OCI-LY3 (cell line): ENCODE measurements around the gene VWA7.

Experiments
- H2AFZ ChIP-seq: fragments of 200-600, 300-600 bp; shearing (Covaris generic); 2 replicates; pipeline ENCODE4 v1.6.0; 2014; ENCODE audit warnings: antibody characterized with exemption, low read depth, low read length
- H3K27ac ChIP-seq: fragments of 200-600, 300-600 bp; sonication (generic); 2 replicates; pipeline ENCODE4 v1.5.1; 2014; ENCODE audit warnings: mild to moderate bottlenecking, low read length, moderate library complexity, mixed read lengths
- H3K27me3 ChIP-seq: fragments of 200-600, 300-600 bp; sonication (generic); 2 replicates; pipeline ENCODE4 v1.6.1; 2014; ENCODE audit warnings: low read depth, low read length, mixed read lengths
- H3K36me3 ChIP-seq: fragments of 200-600, 300-600 bp; sonication (generic); replicated peaks from 2 replicates; pipeline ENCODE3; 2014; ENCODE audit warnings: low read depth, low read length, mixed read lengths
- H3K4me1 ChIP-seq: fragments of 300-600, 200-600 bp; sonication (generic); 2 replicates; pipeline ENCODE4 v1.6.1; 2014; ENCODE audit warnings: low read length, mixed read lengths
- H3K4me2 ChIP-seq: fragments of 200-600, 300-600 bp; sonication (generic); 2 replicates; pipeline ENCODE4 v1.6.1; 2014; ENCODE audit warnings: low read length, mixed read lengths
- H3K4me3 ChIP-seq: fragments of 300-600, 200-600 bp; sonication (generic); 2 replicates; pipeline ENCODE4 v1.5.1; 2014; ENCODE audit warnings: antibody characterized with exemption, mild to moderate bottlenecking, low read length, moderate library complexity
- H3K79me2 ChIP-seq: fragments of 300-600, 200-600 bp; shearing (Covaris generic); 2 replicates; pipeline ENCODE4 v1.6.1; 2014; ENCODE audit warnings: mild to moderate bottlenecking, low read length, mixed read lengths
- H3K9ac ChIP-seq: fragments of 300-600, 200-600 bp; shearing (Covaris generic); 2 replicates; pipeline ENCODE4 v1.6.0; 2014; ENCODE audit warnings: mild to moderate bottlenecking, low read length, moderate library complexity
- H3K9me3 ChIP-seq: fragments of 200-600, 300-600 bp; shearing (Covaris generic); 2 replicates; pipeline ENCODE4 v1.6.1; 2014; ENCODE audit warnings: low read length, mixed read lengths; ENCODE audit not compliant: insufficient read depth
- H4K20me1 ChIP-seq: fragments of 200-600, 300-600 bp; sonication (generic); 2 replicates; pipeline ENCODE4 v1.6.1; 2016; ENCODE audit warnings: low read length, mixed read lengths; ENCODE audit not compliant: insufficient read depth
- CTCF ChIP-seq: fragments of 200-600, 300-600 bp; sonication (generic); IDR thresholded peaks from 2 replicates; pipeline ENCODE4 v1.5.1; 2014; ENCODE audit warnings: antibody characterized with exemption, low read length, low read depth
- EZH2phosphoT487 ChIP-seq: fragments of 200-600 bp; shearing (Covaris generic); IDR thresholded peaks from 2 replicates; pipeline ENCODE4 v1.6.1; 2018; ENCODE audit warnings: antibody characterized with exemption, mixed run types, low read depth

VWA7 gene

GRCh38 chr6:31779908-31780307 is 2.8 kb upstream of the VWA7 start:
- no peaks in the 10 kb centered on the region for H3K79me2 ChIP-seq
- H3K4me2 ChIP-seq, result no peak overlapping the region
- no peak overlapping the region for H2AFZ ChIP-seq
- no peak overlapping the region for H3K4me3 ChIP-seq
- H3K9me3 ChIP-seq, result no peaks in the 10 kb centered on the region
- no peak for TF ChIP-seq CTCF
- no peak for TF ChIP-seq EZH2phosphoT487
- peaks cover 19% of the 10 kb centered on the region for H3K36me3 ChIP-seq
- no peak overlapping the region for H3K9ac ChIP-seq
- no peak overlapping the region for H3K27ac ChIP-seq
- no peaks in the 10 kb centered on the region for H4K20me1 ChIP-seq
- peaks cover 7% of the 10 kb centered on the region for H3K4me1 ChIP-seq
- H3K27me3 ChIP-seq, result no peaks in the 10 kb centered on the region

DNA sequence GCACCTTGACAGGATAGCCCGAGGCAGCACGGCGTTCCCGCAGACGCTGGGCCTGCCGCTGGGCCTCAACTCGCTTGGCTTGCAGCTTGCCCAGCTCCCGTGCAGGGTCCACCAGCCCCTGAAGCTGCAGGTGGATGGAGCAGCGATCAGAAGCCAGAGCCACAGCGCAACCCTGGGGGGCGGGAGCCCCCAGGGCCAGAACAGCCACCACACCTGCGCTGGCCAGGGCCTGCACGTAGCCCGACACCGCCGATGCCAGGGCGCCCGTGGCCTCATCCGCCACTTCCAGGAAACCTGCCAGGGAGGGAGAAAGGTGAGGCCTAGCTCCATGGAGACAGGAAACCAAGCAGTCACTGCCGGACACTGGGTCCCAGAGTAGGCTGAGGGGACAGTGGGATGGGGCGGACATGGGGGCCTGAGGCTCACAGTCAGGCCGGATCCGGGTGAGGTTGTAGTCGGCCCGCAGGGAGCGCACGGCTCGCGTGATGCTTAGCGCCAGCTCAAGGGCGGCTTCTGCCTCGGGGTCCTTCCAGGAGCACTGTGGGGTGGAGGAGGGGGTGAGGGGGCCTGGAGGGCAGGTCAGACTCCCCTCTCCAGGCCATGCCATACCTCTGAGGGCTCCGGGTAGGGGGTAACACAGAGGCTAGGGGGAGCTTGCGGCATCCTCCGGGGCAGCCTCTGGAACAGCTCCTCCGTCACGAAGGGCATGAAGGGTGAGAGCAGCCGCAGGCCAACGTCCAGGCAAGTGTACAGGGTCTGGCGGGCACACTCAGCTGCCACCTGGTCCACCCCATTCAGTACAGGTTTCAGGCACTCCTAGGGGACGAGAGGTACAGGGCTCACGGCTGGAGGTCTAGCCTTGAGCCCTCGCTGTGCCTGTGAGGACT is 2.1 kb upstream of the VWA7 start:
- Histone ChIP-seq H3K4me2 (no peak overlapping the region), H3K36me3 (peaks cover 13% of the 10 kb centered on the region)
- no peak for TF ChIP-seq CTCF
- no peak for TF ChIP-seq EZH2phosphoT487

DNA sequence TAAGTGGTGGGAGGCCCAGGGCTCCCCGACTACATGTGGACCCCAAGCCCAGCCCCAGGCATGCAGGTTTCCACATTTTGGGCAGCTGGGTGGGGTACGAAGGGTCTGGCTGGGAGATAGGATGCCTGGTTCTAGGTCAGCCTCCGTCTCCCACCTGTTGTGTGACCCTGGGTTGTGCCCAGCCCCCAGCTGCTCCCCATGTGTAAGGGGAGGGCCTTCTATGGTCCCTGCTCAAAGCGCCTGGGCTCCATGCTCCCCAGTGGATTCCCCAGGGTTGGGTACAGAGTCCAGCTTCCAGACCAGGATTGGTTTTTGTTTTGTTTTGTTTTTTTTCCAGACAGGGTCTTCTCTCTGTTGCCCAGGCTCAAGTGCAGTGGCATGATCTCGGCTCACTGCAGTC is 1.1 kb upstream of the VWA7 start:
- H3K4me1 ChIP-seq, result peaks cover 7% of the 10 kb centered on the region
- no peaks in the 10 kb centered on the region for H3K27me3 ChIP-seq
- no peaks in the 10 kb centered on the region for H3K79me2 ChIP-seq
- peaks cover 10% of the 10 kb centered on the region for H3K36me3 ChIP-seq
- no peak overlapping the region for H2AFZ ChIP-seq
- no peak overlapping the region for H3K27ac ChIP-seq
- no peak overlapping the region for H3K9ac ChIP-seq
- TF ChIP-seq CTCF (no peak), EZH2phosphoT487 (no peak)
- H3K4me2 ChIP-seq, result no peak overlapping the region
- no peaks in the 10 kb centered on the region for H3K9me3 ChIP-seq
- no peak overlapping the region for H3K4me3 ChIP-seq
- no peaks in the 10 kb centered on the region for H4K20me1 ChIP-seq

More for the DNA sequence above, 2.1 kb upstream of the VWA7 start:
- no peaks in the 10 kb centered on the region for H3K27me3 ChIP-seq
- no peak overlapping the region for H2AFZ ChIP-seq
- H3K9me3 ChIP-seq, result no peaks in the 10 kb centered on the region
- H3K27ac ChIP-seq, result no peak overlapping the region
- peaks cover 7% of the 10 kb centered on the region for H3K4me1 ChIP-seq
- H3K4me3 ChIP-seq, result no peak overlapping the region
- H4K20me1 ChIP-seq, result no peaks in the 10 kb centered on the region
- no peaks in the 10 kb centered on the region for H3K79me2 ChIP-seq
- no peak overlapping the region for H3K9ac ChIP-seq

GRCh38 chr6:31777667-31778050 is 531 bp upstream of the VWA7 start:
- H3K36me3 ChIP-seq, result peaks cover 10% of the 10 kb centered on the region
- H2AFZ ChIP-seq, result no peak overlapping the region
- peaks cover 7% of the 10 kb centered on the region for H3K4me1 ChIP-seq
- TF ChIP-seq CTCF, result no peak
- TF ChIP-seq EZH2phosphoT487, result no peak
- H4K20me1 ChIP-seq, result no peaks in the 10 kb centered on the region
- no peak overlapping the region for H3K27ac ChIP-seq
- no peaks in the 10 kb centered on the region for H3K27me3 ChIP-seq
- H3K9me3 ChIP-seq, result no peaks in the 10 kb centered on the region
- no peak overlapping the region for H3K9ac ChIP-seq
- H3K79me2 ChIP-seq, result no peaks in the 10 kb centered on the region
- H3K4me3 ChIP-seq, result no peak overlapping the region
- no peak overlapping the region for H3K4me2 ChIP-seq
